Psoas muscle (tissue), 8 donors: ENCODE results near the gene RELT. TPM values are rescaled to one million over a fixed set of nuclear protein-coding genes. Genes with fewer than 3 reads are reported as not detected.

ENCODE experiments used
- ATAC-seq, 4 donors: fragments of 200-7000 bp; cut with Tn5 transposase; one replicate each; pipeline ENCODE4 v1.9.1; 2020; ENCODE audit warnings: moderate library complexity in 3 of 4, mild to moderate bottlenecking in 2 of 4
- DNase-seq, 2 donors: peaks; one replicate each; pipeline ENCODE4 v3.0.0-alpha.2; 2020
- H3K27ac ChIP-seq: fragments of 200-600 bp; one replicate; pipeline ENCODE4 v1.8.0; 2022
- H3K27me3 ChIP-seq, 3 donors: fragments of 200-600 bp in 1 of 3; one replicate each; pipeline versions ENCODE4 v1.6.1 to v1.8.0; 2013 to 2022; ENCODE audit warnings: low read length in 2 of 3, mild to moderate bottlenecking in 2 of 3, moderate library complexity in 1 of 3; ENCODE audit not compliant: insufficient read depth in 3 of 3
- H3K36me3 ChIP-seq, 2 donors: fragments of 200-600 bp in 1 of 2; one replicate each; pipeline versions ENCODE4 v1.6.1 to v1.8.0; 2013 to 2022; ENCODE audit warnings: low read depth in 1 of 2, mild to moderate bottlenecking in 1 of 2, moderate library complexity in 1 of 2; ENCODE audit not compliant: insufficient read depth in 1 of 2
- H3K4me1 ChIP-seq: fragments of 200-600 bp; one replicate; pipeline ENCODE4 v1.8.0; 2022
- H3K4me3 ChIP-seq: fragments of 200-600 bp; one replicate; pipeline ENCODE4 v1.8.0; 2022; ENCODE audit warnings: mild to moderate bottlenecking
- H3K9me3 ChIP-seq: fragments of 200-600 bp; one replicate; pipeline ENCODE4 v1.8.0; 2022
- CTCF ChIP-seq: fragments of 200-600 bp; IDR thresholded peaks from one replicate; pipeline ENCODE4 v1.8.0; 2022; ENCODE audit warnings: antibody characterized with exemption
- WGBS, 3 donors: extraction: QIAGEN DNeasy Blood & Tissue Kit; methylation state at CpG; one replicate each; pipeline versions ENCODE4 v1.1.6 to v1.1.7; 2013; 5-methylcytosine and 5-hydroxymethylcytosine counted together
- intact Hi-C, 2 donors: fragments of 100-400 bp; cut with DNase I; formaldehyde crosslinking; loops; one replicate each; pipeline versions ENCODE4 v1.11.0 to v1.14.2; 2022
- polyA plus RNA-seq, 3 donors: library from polyadenylated mRNA; stranded (reverse); fragments of 200-250 nt; gene quantifications; one replicate each; pipeline ENCODE4 v1.2.3, GENCODE V29; 2013
- total RNA-seq, 4 donors: library from RNA; stranded (reverse); fragmentation: NEBNext Ultra II Directional in 2 of 4; extraction: Animal tissue kit (Norgen Biotek cat#: 25700) in 2 of 4; gene quantifications; one replicate each; pipeline versions ENCODE4 v1.2.1 to v1.2.4, GENCODE V29; 2021 to 2023
- donor health status: healthy with polysubstance abuse.
- donor health status: DM: no; HTN: no; CAD: no; lungs with moderate emphysema.
- donor health status: Bipolar disorder and iron deficiency.
- donor health status: healthy.
- donor health status: DM: yes; HTN: yes; CAD: no.
- donor health status: DM: no; HTN: no; CAD: no.
- donor health status: DM: no; HTN: no; CAD: no.
- donor health status: DM: yes; HTN: yes; CAD: no.

The RELT gene
- total and polyA plus RNA-seq, 7 donors: 4.9 to 33.0 (median 15.5) TPM

DNA sequence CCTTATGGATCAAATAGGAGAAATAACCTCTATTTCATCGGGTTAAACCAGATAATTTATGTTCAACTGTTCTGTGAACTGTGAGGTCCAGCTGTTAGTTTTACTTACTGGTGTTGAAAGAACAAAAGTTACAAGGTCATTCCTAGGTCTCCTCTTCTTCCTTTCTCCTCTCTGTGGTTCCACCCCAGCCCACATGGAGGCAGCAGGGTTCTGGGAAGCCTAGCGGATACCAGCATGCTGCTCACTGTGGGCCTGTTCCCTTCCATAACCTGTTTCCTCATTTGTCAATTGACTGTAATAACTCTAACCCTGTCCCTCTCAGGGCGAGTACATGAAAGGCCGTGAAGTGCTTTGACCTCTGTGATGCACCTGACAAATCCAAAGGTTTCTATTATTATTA lies 27.8 kb downstream of the RELT start:
- ATAC-seq (peak; percentile 78 to 83 (median 82)), DNase-seq (peak; percentile 65 to 81)
- Histone ChIP-seq H3K27ac (peak overlapping the region; percentile 13), H3K27me3 (no peaks in the 10 kb centered on the region), H3K36me3 (peaks cover 2 to 43% of the 10 kb centered on the region in 2 donors), H3K4me1 (peaks cover 6% of the 10 kb centered on the region), H3K4me3 (no peak overlapping the region), H3K9me3 (no peaks in the 10 kb centered on the region)
- intact Hi-C loops: loop anchor here in 1 of 2 donors (2.0 kb wide), 1 partner anchor 257 kb away; no protein-coding TSS in a partner anchor
- TF ChIP-seq CTCF: peak; percentile 70
- WGBS, 3 donors: 55 to 69% (median 56%) methylated on average over 4 of the region's 4 CpGs

DNA sequence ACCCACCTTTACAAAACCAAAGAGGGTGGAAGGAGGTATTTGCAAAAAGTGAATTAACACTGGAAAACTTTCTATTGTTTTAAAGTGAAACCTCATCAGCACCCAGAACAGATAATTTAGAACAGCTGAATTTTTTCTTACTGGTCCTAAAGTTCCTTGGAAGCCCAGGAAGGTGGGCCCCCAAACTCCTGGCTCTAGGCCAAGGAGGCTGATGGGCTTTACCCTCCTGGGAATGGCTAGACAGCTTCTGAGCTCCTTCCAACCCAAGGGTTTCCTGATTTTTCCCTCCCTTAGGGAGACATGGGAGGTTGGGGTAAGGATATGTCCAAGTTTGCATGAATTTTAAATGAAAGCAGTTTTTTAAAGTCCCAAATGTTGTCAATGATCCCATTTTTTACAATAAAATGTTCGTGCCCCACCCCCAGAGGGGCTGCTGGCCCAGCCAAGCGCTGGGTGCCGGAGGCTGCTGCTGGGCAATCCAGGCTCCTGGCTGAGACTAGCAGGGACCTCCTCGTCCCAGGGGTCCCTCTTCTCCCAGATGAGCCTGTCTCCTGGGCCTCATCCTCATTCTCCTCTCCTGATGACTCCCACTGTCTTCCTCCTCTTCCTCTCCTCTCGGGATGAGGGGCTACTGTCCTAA lies 28.4 kb downstream of the RELT start:
- Histone ChIP-seq H3K4me3 (no peak overlapping the region), H3K4me1 (peaks cover 6% of the 10 kb centered on the region), H3K36me3 (peaks cover 2 to 49% of the 10 kb centered on the region in 2 donors), H3K9me3 (no peaks in the 10 kb centered on the region), H3K27ac (no peak overlapping the region), H3K27me3 (no peaks in the 10 kb centered on the region)
- 88 to 95% (median 90%) methylated on average over 5 of the region's 5 CpGs for WGBS, 3 donors
- intact Hi-C loops: loop anchor here in 1 of 2 donors (2.0 kb wide), 1 partner anchor 256 kb away; no protein-coding TSS in a partner anchor
- TF ChIP-seq CTCF: no peak
- no peak for ATAC-seq
- no peak for DNase-seq

DNA sequence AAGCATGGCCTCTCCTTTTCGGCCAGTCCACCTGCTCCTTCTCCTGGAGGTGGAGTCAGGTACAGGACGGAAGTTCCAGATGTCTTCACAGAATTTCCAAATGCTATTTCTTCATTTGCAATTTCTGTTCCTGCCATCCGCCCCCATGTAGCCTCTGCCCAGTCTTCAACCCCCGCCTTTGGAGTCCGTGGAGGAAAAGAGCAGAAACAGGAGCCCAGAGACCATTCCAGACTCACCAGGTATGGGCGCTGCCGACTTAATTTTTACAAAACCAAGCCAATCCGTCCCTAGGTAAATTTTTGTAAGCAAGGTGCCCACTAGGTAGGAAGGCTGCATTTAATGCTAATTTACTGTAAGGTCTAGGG lies 28.9 kb downstream of the RELT start:
- H3K27me3 ChIP-seq: no peaks in the 10 kb centered on the region
- H3K4me1 ChIP-seq: peaks cover 6% of the 10 kb centered on the region
- H3K9me3 ChIP-seq: no peaks in the 10 kb centered on the region
- TF ChIP-seq CTCF: no peak
- H3K4me3 ChIP-seq: no peak overlapping the region
- no peak for ATAC-seq
- no peak for DNase-seq
- peaks cover 2 to 54% of the 10 kb centered on the region in 2 donors for H3K36me3 ChIP-seq
- WGBS, 3 donors: 92 to 96% (median 95%) methylated on average over 8 of the region's 8 CpGs
- intact Hi-C loops: loop anchor here in 1 of 2 donors (2.0 kb wide), 1 partner anchor 256 kb away; no protein-coding TSS in a partner anchor
- no peak overlapping the region for H3K27ac ChIP-seq

- H3K4me1 ChIP-seq: peaks cover 6% of the 10 kb centered on the region
- H3K27me3 ChIP-seq: no peaks in the 10 kb centered on the region
- H3K9me3 ChIP-seq: no peaks in the 10 kb centered on the region
- H3K36me3 ChIP-seq: peaks cover 2 to 60% of the 10 kb centered on the region in 2 donors
- intact Hi-C loops: no loop called here
- H3K4me3 ChIP-seq: no peak overlapping the region
- no peak for TF ChIP-seq CTCF
- WGBS, 3 donors: 87 to 95% (median 95%) methylated on average over 1 of the region's 1 CpG
- DNase-seq: no peak
- ATAC-seq: no peak
- no peak overlapping the region for H3K27ac ChIP-seq
Measured at GRCh38 chr11:73406131-73406530, 29.9 kb downstream of the RELT start.

- no peak for ATAC-seq
- DNase-seq: no peak
- no peak for TF ChIP-seq CTCF
- WGBS, 3 donors: 82 to 86% (median 85%) methylated on average over 5 of the region's 5 CpGs
- H3K9me3 ChIP-seq: no peaks in the 10 kb centered on the region
- H3K4me3 ChIP-seq: no peak overlapping the region
- peaks cover 6% of the 10 kb centered on the region for H3K4me1 ChIP-seq
- H3K36me3 ChIP-seq: peaks cover 2 to 64% of the 10 kb centered on the region in 2 donors
- intact Hi-C loops: no loop called here
- H3K27ac ChIP-seq: no peak overlapping the region
- H3K27me3 ChIP-seq: no peaks in the 10 kb centered on the region
Measured at GRCh38 chr11:73406619-73407018, 30.4 kb downstream of the RELT start.
